ENCODE data around the gene CTAGE15. TPM values are rescaled to one million over a fixed set of nuclear protein-coding genes. Genes with fewer than 3 reads are reported as not detected.
A peak's percentile ranks its signal among the peaks of the same experiment; 100 is the strongest.
"Not testable (repeated sequence)": the region's sequence is repeated elsewhere in the genome, so short reads cannot be mapped to it uniquely, and the experiment has no call there.

CTAGE15 gene
- total RNA-seq, 6 donors from 2014 or later = 0.20 to 4.2 (median 0.53) TPM; not detected in 2

DNA sequence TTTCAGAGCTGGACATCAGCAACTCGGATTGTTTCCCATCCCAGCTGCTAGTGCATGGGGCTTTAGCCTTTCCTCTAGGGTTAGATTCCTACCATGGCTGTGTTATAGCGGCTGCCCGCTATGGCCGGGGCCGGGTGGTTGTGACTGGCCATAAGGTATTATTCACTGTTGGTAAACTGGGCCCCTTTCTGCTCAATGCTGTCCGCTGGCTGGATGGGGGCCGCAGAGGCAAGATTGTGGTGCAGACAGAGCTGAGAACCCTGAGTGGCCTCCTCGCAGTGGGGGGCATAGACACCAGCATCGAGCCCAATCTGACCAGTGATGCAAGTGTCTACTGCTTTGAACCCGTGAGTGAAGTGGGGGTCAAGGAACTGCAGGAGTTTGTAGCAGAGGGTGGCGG lies 26.5 kb downstream of the CTAGE15 start:
- not testable (repeated sequence) for H3K4me3 ChIP-seq, H3K27ac ChIP-seq, H3K9me3 ChIP-seq, H3K27me3 ChIP-seq, H3K36me3 ChIP-seq, H3K4me1 ChIP-seq
- peak; percentile 21 to 65 for ATAC-seq (ENCODE audit: low FRiP score in 2 of 2)
- 94 to 96% methylated on average over 3 to 4 of the region's 11 CpGs for WGBS, 2 donors
- peak in 1 of 2 donors; percentile 28 for DNase-seq

DNA sequence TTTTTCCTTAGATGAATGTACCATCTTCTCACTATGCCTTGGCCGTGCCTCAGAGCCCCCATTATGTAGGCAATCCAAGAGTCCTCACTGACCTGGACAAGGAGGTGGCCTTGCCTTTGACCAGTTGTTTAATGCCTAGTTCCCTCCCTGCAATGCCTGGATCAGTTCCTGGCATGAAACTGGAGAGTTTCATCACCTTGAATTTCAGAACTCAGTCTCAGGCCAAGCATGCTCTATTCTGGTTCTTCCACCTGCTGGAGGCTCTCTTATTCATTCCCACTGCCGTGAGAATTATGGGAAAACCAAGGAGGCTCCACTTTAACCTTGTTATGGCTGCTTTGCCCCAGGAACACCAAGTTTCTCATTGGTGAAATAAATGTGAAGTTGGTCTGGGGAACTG lies 31.9 kb downstream of the CTAGE15 start:
- not testable (repeated sequence) for DNase-seq; H3K4me1 ChIP-seq; H3K4me3 ChIP-seq; H3K9me3 ChIP-seq; H3K27ac ChIP-seq; H3K36me3 ChIP-seq; ATAC-seq (ENCODE audit: low FRiP score in 2 of 2); H3K27me3 ChIP-seq
- no CpG with 5 or more reads among the region's 2 CpGs for WGBS, 2 donors

DNA sequence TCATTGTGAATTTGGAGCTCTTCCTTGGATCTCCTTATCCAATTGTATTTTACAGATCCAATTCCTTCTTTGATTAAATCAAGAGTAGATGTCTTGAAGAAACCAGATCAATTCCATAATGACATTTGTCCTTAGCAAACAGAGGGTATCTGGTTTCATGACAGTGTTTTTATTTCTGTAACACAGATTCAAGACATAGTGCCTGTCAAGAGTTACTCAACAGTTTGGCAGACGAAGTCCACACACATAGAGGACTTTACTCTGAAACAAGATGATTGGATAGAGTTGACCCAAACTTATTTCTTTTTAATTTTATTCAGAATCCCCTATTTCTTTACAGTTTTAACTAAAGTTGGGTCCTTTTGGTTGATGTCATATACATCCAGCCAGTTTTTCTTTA lies 34.5 kb downstream of the CTAGE15 start:
- H3K27ac ChIP-seq; H3K9me3 ChIP-seq; H3K27me3 ChIP-seq; H3K4me1 ChIP-seq; H3K4me3 ChIP-seq; H3K36me3 ChIP-seq; ATAC-seq (ENCODE audit: low FRiP score in 2 of 2); DNase-seq: not testable (repeated sequence)
- WGBS, 2 donors = no CpG with 5 or more reads among the region's 1 CpG

DNA sequence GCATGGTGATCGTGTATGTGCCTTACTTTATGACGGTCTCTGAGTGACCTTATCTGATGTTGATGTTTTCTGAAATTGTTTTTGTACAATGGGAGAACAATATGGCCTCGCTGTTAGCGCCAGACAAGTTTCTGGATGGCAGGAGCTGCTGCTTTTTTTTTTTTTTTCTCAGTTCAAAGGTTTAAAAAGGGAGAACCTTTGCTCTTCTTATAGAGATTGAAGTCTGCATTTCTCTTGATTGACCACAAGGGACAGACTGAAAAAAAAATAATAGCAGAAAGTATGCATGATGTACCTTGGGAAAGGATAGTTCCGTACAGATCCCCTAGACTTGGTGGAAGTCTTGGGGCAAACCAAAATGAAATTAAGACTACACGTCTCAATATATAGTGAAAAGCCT lies 43.9 kb downstream of the CTAGE15 start:
- H3K4me1 ChIP-seq; DNase-seq; ATAC-seq (ENCODE audit: low FRiP score in 2 of 2); H3K27me3 ChIP-seq; H3K9me3 ChIP-seq; H3K27ac ChIP-seq; H3K4me3 ChIP-seq; H3K36me3 ChIP-seq: not testable (repeated sequence)
- 88 to 89% methylated on average over 3 of the region's 6 CpGs for WGBS, 2 donors

DNA sequence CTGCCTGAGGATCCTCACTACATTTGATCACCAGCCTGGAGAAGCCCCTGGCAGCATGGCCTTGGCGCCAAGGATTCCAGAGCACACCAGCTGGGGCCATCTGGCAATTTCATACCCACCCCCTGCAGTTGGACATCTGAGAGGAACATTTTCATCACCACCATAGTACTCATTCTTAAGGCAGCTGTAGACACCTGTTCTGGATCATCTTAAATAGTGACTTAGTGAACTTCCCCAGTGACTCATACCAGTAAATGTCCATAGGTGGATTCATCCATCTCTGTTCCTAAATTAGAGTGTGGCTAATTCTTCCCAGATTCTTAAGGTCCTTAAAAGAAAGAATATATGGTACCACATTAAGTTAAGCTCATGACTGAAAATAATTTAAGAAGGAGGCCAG lies 45.6 kb downstream of the CTAGE15 start:
- not testable (repeated sequence) for H3K36me3 ChIP-seq; H3K4me3 ChIP-seq; H3K27me3 ChIP-seq; H3K9me3 ChIP-seq; H3K27ac ChIP-seq; DNase-seq; H3K4me1 ChIP-seq; ATAC-seq (ENCODE audit: low FRiP score in 2 of 2)
- no CpG with 5 or more reads among the region's 1 CpG for WGBS, 2 donors

DNA sequence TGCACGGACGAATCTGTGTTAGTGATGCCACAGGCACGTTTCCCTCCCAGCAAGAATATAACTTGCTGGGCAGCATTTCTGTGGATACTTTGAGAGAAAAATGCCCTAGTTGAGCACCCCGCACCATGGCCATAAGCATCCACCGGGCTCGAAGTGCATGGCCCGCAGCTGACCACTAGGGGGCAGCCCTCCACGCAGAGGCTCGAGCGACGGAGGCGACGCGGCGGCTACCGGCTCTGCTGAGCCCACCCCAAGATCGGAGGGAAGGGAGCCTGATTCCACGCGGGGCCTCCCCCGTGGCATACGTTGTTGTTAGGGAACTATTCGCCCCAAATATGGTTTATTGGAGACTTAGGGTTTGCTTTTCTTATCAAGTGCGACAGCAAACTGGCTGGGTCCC lies 48.5 kb downstream of the CTAGE15 start:
- DNase-seq = peak in 1 of 2 donors; percentile 51

DNA sequence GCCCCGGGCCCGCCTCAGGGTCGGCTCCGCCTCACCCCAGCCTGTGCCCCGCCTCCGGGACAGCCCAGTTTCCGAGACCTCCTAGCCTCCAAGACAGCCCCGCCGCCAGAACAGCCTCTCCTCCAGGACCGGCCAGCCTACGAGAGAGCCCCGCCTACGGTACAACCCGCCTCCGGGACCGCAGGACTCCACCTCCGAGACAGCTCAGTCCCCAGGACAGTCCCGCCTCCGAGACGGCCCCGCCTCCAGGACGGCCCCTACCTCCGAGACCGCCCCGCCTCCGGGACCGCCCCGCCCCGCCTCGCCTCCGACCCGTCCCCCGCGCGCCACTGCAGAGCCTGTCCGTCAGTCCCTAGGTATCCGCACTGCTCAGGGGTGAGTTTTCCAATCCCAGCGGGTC lies 49.0 kb downstream of the CTAGE15 start, which contains the start of gene TCAF2:
TCAF2 (plus strand) TSS at position 329 of the 400 bp plus-strand sequence.
- H3K9me3 ChIP-seq, H3K27ac ChIP-seq, H3K4me1 ChIP-seq, H3K27me3 ChIP-seq, H3K36me3 ChIP-seq: not testable (repeated sequence)
- no CpG with 5 or more reads among the region's 38 CpGs for WGBS, 2 donors
- peak within 1 kb of the TSS in 2 of 4 donors; percentile 31 to 47 for H3K4me3 ChIP-seq
- peak; percentile 99 to 100 for ATAC-seq (ENCODE audit: low FRiP score in 2 of 2)
- peak in 1 of 2 donors; percentile 88 for DNase-seq

More for the DNA sequence above, 48.5 kb downstream of the CTAGE15 start:
- peak overlapping the region in 1 of 4 donors; percentile 38 for H3K4me3 ChIP-seq
- H3K36me3 ChIP-seq, H3K9me3 ChIP-seq, H3K27me3 ChIP-seq, H3K27ac ChIP-seq, H3K4me1 ChIP-seq: not testable (repeated sequence)
- WGBS, 2 donors = no CpG with 5 or more reads among the region's 23 CpGs
- peak; percentile 88 to 90 for ATAC-seq (ENCODE audit: low FRiP score in 2 of 2)
- TF ChIP-seq, protein P1, sequence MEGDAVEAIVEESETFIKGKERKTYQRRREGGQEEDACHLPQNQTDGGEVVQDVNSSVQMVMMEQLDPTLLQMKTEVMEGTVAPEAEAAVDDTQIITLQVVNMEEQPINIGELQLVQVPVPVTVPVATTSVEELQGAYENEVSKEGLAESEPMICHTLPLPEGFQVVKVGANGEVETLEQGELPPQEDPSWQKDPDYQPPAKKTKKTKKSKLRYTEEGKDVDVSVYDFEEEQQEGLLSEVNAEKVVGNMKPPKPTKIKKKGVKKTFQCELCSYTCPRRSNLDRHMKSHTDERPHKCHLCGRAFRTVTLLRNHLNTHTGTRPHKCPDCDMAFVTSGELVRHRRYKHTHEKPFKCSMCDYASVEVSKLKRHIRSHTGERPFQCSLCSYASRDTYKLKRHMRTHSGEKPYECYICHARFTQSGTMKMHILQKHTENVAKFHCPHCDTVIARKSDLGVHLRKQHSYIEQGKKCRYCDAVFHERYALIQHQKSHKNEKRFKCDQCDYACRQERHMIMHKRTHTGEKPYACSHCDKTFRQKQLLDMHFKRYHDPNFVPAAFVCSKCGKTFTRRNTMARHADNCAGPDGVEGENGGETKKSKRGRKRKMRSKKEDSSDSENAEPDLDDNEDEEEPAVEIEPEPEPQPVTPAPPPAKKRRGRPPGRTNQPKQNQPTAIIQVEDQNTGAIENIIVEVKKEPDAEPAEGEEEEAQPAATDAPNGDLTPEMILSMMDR (IDR thresholded peaks at IDR 0.05) = peak in 1 of 6 experiments; percentile 36

DNA sequence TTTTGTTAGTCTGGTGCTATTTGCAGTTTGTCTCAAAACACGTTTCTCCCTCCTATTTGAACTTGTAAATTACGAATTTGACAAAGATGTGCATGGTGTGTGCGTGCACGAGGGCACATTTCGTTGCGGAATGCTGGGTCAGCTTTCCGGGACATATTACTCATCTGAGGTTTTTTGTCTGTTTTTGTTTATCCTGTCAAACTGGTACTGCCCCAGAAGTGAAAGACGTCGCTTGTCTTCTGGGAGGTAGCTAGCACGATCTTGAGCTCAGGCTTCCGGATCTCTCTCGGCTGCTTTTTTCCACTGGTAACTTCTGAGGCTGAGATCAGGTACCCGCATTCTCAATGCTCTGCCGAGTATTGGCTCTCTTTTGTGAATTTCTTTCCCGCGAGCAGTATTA lies 49.6 kb downstream of the CTAGE15 start:
- not testable (repeated sequence) for H3K9me3 ChIP-seq, H3K27me3 ChIP-seq, DNase-seq, H3K36me3 ChIP-seq, H3K27ac ChIP-seq, H3K4me1 ChIP-seq
- peak overlapping the region in 1 of 4 donors; percentile 31 for H3K4me3 ChIP-seq
- ATAC-seq (ENCODE audit: low FRiP score in 2 of 2) = peak; percentile 23 to 44
- WGBS, 2 donors = no CpG with 5 or more reads among the region's 16 CpGs

DNA sequence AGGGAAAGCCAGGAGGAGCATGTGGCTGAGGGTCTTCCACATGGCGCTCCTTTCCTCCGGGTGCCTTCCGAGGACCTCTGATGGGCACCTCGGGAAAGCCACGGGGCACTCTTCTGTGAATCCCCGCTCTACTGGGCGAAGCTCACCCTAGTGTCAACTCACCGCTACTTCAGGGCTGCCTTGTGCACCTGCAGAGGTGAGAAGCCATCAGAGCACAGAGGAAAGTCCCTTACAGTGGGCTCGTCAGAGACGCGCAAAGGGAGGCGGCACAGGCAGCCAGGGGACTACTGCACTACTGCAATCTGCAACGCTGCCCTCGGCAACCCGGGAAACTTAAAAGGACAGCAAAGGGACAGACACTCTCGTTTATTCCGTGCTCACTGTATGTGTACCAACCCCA lies 50.5 kb downstream of the CTAGE15 start:
- 65% methylated on average over 4 of the region's 17 CpGs; no CpG with 5 or more reads in 1 of the 2 donors for WGBS, 2 donors
- not testable (repeated sequence) for H3K27me3 ChIP-seq; H3K27ac ChIP-seq; H3K4me1 ChIP-seq; DNase-seq; H3K36me3 ChIP-seq; H3K9me3 ChIP-seq; H3K4me3 ChIP-seq; ATAC-seq (ENCODE audit: low FRiP score in 2 of 2)

Small RNA genes within 50 kb of the gene (small RNA-seq; reads per million reads assigned to genes)
- gene AC073264.2 = 0 reads per million in 4 donors
- gene RNU6-162P = 0 reads per million in 4 donors

Other genes with a start within 250 kb of the CTAGE15 start
- 1 to 10 TPM in 1 of 6 donors, under 1 TPM in 4, not detected in 1; 0.59 to 5.7 (median 0.67) TPM for gene FAM131B, start 209.1 kb upstream of the CTAGE15 start, total RNA-seq
- gene ZYX, start 190.5 kb upstream of the CTAGE15 start, total RNA-seq = 100 to 1,000 TPM in 5 of 6 donors, 10 to 100 TPM in 1; 44.6 to 345 (median 222) TPM
- 10 to 100 TPM in 4 of 6 donors, 1 to 10 TPM in 2; 5.3 to 18.9 (median 13.0) TPM for gene EPHA1, start 162.9 kb upstream of the CTAGE15 start, total RNA-seq
- gene TAS2R60, start 128.3 kb upstream of the CTAGE15 start, total RNA-seq = 1 to 10 TPM in 2 of 6 donors, under 1 TPM in 1, not detected in 3; 0.83 to 3.1 (median 1.2) TPM
- under 1 TPM in 2 of 6 donors, not detected in 4; 0.46 to 0.54 TPM for gene TAS2R41, start 93.9 kb upstream of the CTAGE15 start, total RNA-seq
- gene TCAF2, start 49.2 kb downstream of the CTAGE15 start, total RNA-seq = 1 to 10 TPM; 2.3 to 7.9 (median 5.7) TPM
- gene CTAGE6, start 185.9 kb downstream of the CTAGE15 start, total RNA-seq = 10 to 100 TPM in 1 of 6 donors, 1 to 10 TPM in 1, under 1 TPM in 3, not detected in 1; 0.33 to 13.6 (median 0.91) TPM